Kidney epithelial cell (primary cell): ENCODE results near the gene CDK5R1. TPM values are rescaled to one million over a fixed set of nuclear protein-coding genes. Genes with fewer than 3 reads are reported as not detected.
"Not testable (repeated sequence)": the region's sequence is repeated elsewhere in the genome, so short reads cannot be mapped to it uniquely, and the experiment has no call there.

ENCODE experiments used
- DNase-seq: peaks from one replicate; pipeline ENCODE4 v3.0.0-alpha.2; 2010; ENCODE audit warnings: low read depth
- H3K27me3 ChIP-seq: 2 replicates; pipeline ENCODE4 v1.6.0; 2011; ENCODE audit warnings: low read length; ENCODE audit not compliant: control insufficient read depth, insufficient read depth
- H3K36me3 ChIP-seq: 2 replicates; pipeline ENCODE4 v1.5.1; 2011; ENCODE audit warnings: low read length; ENCODE audit not compliant: control insufficient read depth, insufficient read depth
- H3K4me3 ChIP-seq: 2 replicates; pipeline ENCODE4 v1.5.1; 2011; ENCODE audit warnings: low read depth, mild to moderate bottlenecking, control low read depth, low read length
- total RNA-seq: library from RNA; depleted of rRNA; stranded (reverse); fragments of >200 nt; gene quantifications from 2 replicates; pipeline ENCODE4 v1.2.3, GENCODE V29; 2015
- TF ChIP-seq, protein P1 (sequence below): IDR thresholded peaks from 2 replicates; pipeline ENCODE4 v1.5.1; 2011; ENCODE audit warnings: mild to moderate bottlenecking, moderate library complexity, low read length, control low read depth, inconsistent platforms; ENCODE audit not compliant: insufficient read depth, poor library complexity, severe bottlenecking

The CDK5R1 gene
- total RNA-seq, 1 donor from 2014 or later, result 16.0 TPM

DNA sequence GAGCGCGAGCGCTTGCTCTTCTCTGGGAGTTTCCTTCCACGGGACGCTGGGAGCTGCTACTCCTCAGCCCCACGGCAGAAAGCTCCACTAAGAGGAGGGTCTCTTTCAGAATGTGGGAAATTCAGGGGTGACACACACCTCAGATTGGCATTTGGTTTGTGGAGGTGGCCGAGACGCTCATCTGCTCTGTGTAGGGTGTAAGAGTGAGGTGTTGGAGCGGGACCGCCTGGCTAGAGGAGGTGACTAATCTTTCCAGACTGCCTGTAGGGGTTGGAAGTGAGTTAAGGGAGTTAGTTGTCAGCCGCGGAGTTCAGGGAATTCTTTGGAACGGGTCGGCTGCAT is 41.7 kb upstream of the CDK5R1 start:
- DNase-seq, result peak; percentile 42
- TF ChIP-seq, protein P1, sequence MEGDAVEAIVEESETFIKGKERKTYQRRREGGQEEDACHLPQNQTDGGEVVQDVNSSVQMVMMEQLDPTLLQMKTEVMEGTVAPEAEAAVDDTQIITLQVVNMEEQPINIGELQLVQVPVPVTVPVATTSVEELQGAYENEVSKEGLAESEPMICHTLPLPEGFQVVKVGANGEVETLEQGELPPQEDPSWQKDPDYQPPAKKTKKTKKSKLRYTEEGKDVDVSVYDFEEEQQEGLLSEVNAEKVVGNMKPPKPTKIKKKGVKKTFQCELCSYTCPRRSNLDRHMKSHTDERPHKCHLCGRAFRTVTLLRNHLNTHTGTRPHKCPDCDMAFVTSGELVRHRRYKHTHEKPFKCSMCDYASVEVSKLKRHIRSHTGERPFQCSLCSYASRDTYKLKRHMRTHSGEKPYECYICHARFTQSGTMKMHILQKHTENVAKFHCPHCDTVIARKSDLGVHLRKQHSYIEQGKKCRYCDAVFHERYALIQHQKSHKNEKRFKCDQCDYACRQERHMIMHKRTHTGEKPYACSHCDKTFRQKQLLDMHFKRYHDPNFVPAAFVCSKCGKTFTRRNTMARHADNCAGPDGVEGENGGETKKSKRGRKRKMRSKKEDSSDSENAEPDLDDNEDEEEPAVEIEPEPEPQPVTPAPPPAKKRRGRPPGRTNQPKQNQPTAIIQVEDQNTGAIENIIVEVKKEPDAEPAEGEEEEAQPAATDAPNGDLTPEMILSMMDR, result no peak
- H3K27me3 ChIP-seq, result no peaks in the 10 kb centered on the region

DNA sequence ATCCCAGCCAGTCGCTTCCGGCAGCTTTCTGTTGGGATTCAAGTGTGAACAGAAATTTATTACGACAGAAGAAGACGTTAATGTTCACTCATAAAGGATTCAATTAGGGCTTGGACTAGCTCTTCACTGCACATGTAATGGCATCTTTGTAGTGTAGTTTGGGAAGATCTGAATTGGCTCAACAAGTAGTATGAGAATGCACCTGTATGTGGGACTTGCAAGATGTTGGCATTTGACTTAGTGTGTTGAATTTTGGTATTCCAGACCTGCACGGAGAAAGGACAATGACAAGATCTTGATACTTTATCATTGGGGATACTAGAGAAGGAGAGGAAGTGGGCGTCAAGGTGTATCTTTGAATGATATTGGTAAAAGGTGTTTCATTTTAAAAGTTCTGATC is 41.3 kb upstream of the CDK5R1 start:
- no peaks in the 10 kb centered on the region for H3K36me3 ChIP-seq
- DNase-seq, result no peak
- H3K4me3 ChIP-seq, result peak overlapping the region; percentile 82
- no peaks in the 10 kb centered on the region for H3K27me3 ChIP-seq
- TF ChIP-seq, protein P1, result no peak

More for the DNA sequence above, 41.7 kb upstream of the CDK5R1 start:
- H3K36me3 ChIP-seq, result no peaks in the 10 kb centered on the region
- peak overlapping the region; percentile 82 for H3K4me3 ChIP-seq

DNA sequence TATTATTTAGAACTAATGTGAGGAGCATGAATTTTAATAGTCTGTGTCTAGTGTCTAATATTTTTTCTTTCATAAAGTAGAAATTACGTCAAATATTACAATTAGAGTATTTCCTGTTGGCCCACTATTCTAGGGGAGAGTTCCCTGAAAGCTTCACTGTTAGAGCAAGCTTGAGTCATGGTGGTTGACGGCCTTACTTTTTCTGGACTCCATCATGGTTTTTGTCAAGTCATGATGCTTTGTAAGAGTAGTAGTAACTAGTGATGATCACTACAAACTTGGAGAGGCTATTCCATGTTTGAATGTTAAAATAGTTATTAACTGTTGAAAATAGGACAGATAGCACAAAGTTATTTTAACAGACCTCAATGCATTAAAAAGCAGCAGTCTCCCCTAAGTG is 40.8 kb upstream of the CDK5R1 start:
- TF ChIP-seq, protein P1, result no peak
- H3K4me3 ChIP-seq, result no peak overlapping the region
- H3K27me3 ChIP-seq, result no peaks in the 10 kb centered on the region
- no peaks in the 10 kb centered on the region for H3K36me3 ChIP-seq
- DNase-seq, result no peak

DNA sequence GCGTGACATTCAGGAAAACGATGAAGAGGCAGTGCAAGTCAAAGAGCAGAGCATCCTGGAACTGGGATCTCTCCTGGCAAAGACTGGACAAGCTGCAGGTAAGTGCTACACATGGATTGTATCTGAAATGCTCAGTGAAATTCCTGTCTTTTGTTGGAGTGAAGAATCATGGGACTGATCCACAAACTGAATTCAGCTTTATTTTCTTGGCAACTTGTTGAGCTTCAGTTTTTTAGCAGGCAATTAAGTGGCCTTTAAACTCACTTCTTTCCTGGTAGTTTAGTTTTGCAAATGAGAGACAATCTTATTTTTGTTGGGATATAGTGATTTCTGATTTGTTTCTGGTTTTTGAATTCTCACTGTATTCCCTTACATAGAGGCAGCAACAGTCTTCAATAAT is 39.8 kb upstream of the CDK5R1 start:
- TF ChIP-seq, protein P1, result no peak
- no peak overlapping the region for H3K4me3 ChIP-seq
- H3K36me3 ChIP-seq, result no peaks in the 10 kb centered on the region
- no peak for DNase-seq
- no peaks in the 10 kb centered on the region for H3K27me3 ChIP-seq

DNA sequence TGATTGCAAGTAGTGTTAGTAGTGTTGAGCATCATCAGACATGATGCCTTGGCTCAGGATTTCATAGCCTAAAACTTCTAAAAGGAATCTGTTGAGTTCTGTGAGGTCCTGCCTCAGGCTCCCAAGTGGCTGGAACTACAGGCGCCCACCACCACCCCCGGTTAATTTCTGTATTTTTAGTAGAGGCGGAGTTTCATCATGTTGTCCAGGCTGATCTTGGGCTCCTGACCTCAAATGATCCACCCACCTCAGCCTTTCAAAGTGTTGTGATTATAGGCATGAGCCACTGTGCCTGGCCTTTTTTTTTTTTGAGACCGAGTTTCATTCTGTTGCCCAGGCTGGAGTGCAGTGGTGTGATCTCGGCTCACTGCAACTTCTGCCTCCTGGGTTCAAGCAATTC is 36.8 kb upstream of the CDK5R1 start:
- Histone ChIP-seq H3K36me3 (no peaks in the 10 kb centered on the region), H3K27me3 (no peaks in the 10 kb centered on the region), H3K4me3 (no peak overlapping the region)
- TF ChIP-seq, protein P1, result no peak
- no peak for DNase-seq

DNA sequence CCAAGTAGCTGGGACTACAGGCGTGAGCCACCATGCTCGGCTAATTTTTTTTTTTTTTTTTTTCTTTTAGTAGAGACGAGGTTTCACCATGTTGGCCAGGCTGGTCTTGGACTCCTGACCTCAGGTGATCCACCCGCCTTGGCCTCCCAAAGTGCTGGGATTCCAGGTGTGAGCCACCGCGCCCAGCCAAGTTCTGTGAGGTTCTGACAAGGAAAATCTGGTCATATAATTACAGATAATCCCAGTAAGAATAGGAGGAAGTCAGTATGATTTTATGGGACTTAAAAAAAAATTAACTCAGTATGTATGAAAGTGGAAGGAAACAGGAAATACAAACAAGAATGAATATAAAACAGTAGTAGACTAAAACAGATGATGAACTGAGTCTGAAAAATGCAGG is 36.4 kb upstream of the CDK5R1 start:
- H3K36me3 ChIP-seq, H3K4me3 ChIP-seq, DNase-seq, H3K27me3 ChIP-seq: not testable (repeated sequence)

DNA sequence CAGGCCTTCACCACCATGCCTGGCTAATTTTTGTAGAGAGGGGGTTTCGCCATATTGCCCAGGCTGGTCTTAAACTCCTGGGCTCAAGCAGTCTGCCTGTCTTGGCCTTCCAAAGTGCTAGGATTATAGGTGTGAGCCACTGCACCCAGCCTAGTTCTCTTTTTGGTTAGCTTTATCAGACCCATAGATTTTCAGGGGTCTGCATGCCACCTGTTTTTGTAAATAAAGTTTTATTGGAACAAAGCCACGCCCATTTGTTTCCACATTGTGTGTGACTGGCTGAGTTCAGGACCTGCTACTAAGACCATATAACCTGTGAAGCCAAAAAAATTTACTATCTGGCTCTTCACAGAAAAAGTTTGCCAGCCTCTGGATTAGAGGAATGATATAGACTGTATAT is 34.9 kb upstream of the CDK5R1 start:
- Histone ChIP-seq H3K27me3 (no peaks in the 10 kb centered on the region), H3K4me3 (no peak overlapping the region), H3K36me3 (no peaks in the 10 kb centered on the region)
- TF ChIP-seq, protein P1, result no peak
- DNase-seq, result no peak
